Measurements from ENCODE around the gene GCLM. TPM values are rescaled to one million over a fixed set of nuclear protein-coding genes. Genes with fewer than 3 reads are reported as not detected.

Gene GCLM
- total RNA-seq, 1 donor from 2014 or later: 12.8 TPM

GRCh38 chr1:93905051-93905450 is 4.2 kb downstream of the GCLM start:
- H3K4me3 Mint-ChIP-seq: no peak overlapping the region
- TF ChIP-seq CTCF (conservative IDR thresholded peaks at IDR 0.05): no peak

GRCh38 chr1:93904228-93904627 is 5.0 kb downstream of the GCLM start:
- TF ChIP-seq CTCF (conservative IDR thresholded peaks at IDR 0.05): no peak
- no peak for DNase-seq (ENCODE audit: low read depth, low spot score)
- no peak overlapping the region for H3K27ac Mint-ChIP-seq (ENCODE audit: unreplicated experiment)
- peaks cover 3% of the 10 kb centered on the region for H3K27me3 Mint-ChIP-seq (ENCODE audit: low read depth)
- no peaks in the 10 kb centered on the region for H3K9me3 Mint-ChIP-seq
- peaks cover 3% of the 10 kb centered on the region for H3K36me3 Mint-ChIP-seq (ENCODE audit: low read depth)
- H3K4me1 Mint-ChIP-seq: peaks cover 15% of the 10 kb centered on the region
- no peak overlapping the region for H3K4me3 Mint-ChIP-seq

More at GRCh38 chr1:93905051-93905450, 4.2 kb downstream of the GCLM start:
- Mint-ChIP-seq H3K4me1 (peaks cover 20% of the 10 kb centered on the region), H3K27me3 (ENCODE audit: low read depth) (peaks cover 7% of the 10 kb centered on the region), H3K9me3 (no peaks in the 10 kb centered on the region), H3K27ac (ENCODE audit: unreplicated experiment) (no peak overlapping the region), H3K36me3 (ENCODE audit: low read depth) (peaks cover 4% of the 10 kb centered on the region)
- DNase-seq (ENCODE audit: low read depth, low spot score): no peak

- Mint-ChIP-seq H3K4me3 (no peak overlapping the region), H3K4me1 (no peaks in the 10 kb centered on the region), H3K36me3 (ENCODE audit: low read depth) (peaks cover 6% of the 10 kb centered on the region), H3K9me3 (no peaks in the 10 kb centered on the region), H3K27me3 (ENCODE audit: low read depth) (no peaks in the 10 kb centered on the region), H3K27ac (ENCODE audit: unreplicated experiment) (no peak overlapping the region)
- no peak for TF ChIP-seq CTCF (conservative IDR thresholded peaks at IDR 0.05)
- no peak for DNase-seq (ENCODE audit: low read depth, low spot score)
These were observed 8.3 kb downstream of the GCLM start for GRCh38 chr1:93900723-93901504.

- no peak for TF ChIP-seq CTCF (conservative IDR thresholded peaks at IDR 0.05)
- DNase-seq (ENCODE audit: low read depth, low spot score): no peak
- no peaks in the 10 kb centered on the region for H3K27me3 Mint-ChIP-seq (ENCODE audit: low read depth)
These were observed 9.6 kb downstream of the GCLM start for GRCh38 chr1:93899543-93900207.

GRCh38 chr1:93888900-93889299 is 20.3 kb downstream of the GCLM start:
- TF ChIP-seq CTCF (conservative IDR thresholded peaks at IDR 0.05): no peak
- DNase-seq (ENCODE audit: low read depth, low spot score): no peak
- Mint-ChIP-seq H3K4me1 (no peaks in the 10 kb centered on the region), H3K36me3 (ENCODE audit: low read depth) (no peaks in the 10 kb centered on the region), H3K4me3 (no peak overlapping the region), H3K27ac (ENCODE audit: unreplicated experiment) (no peak overlapping the region), H3K27me3 (ENCODE audit: low read depth) (no peaks in the 10 kb centered on the region), H3K9me3 (no peaks in the 10 kb centered on the region)

More at GRCh38 chr1:93899543-93900207, 9.6 kb downstream of the GCLM start:
- Mint-ChIP-seq H3K36me3 (ENCODE audit: low read depth) (peaks cover 6% of the 10 kb centered on the region), H3K9me3 (no peaks in the 10 kb centered on the region), H3K4me3 (no peak overlapping the region), H3K4me1 (no peaks in the 10 kb centered on the region), H3K27ac (ENCODE audit: unreplicated experiment) (no peak overlapping the region)

Measured in neural crest cell (in vitro differentiated cells).